A549 (cell line): ENCODE results near the gene RSRC1. TPM values are rescaled to one million over a fixed set of nuclear protein-coding genes. Genes with fewer than 3 reads are reported as not detected.

Experiments used
- ATAC-seq, 2 experiments: fragments of 200-7000 bp in 1 of 2; fragments of >200 bp in 1 of 2; cut with Nextera tagmentation in 1 of 2; cut with Tn5 transposase in 1 of 2; 3 replicates each; pipeline versions ENCODE4 v1.8.0 to v1.9.1; 2018 to 2020; ENCODE audit warnings: mild to moderate bottlenecking in 1 of 2, moderate library complexity in 1 of 2
- CTCF ChIA-PET: fragments of 300-600 bp; sonication (Branson Sonifier 250); formaldehyde crosslinking; extraction: SDS; loops from one replicate; lab custom pipeline; 2021; ENCODE audit warnings: antibody characterized with exemption, inconsistent platforms; lab: Yijun Ruan, JAX
- POLR2A ChIA-PET: fragments of 350-600 bp; formaldehyde crosslinking; extraction: SDS; loops from one replicate; lab custom pipeline; 2021; ENCODE audit warnings: antibody characterized with exemption, inconsistent platforms; lab: Yijun Ruan, JAX
- DNase-seq, 2 experiments: peaks; one replicate each; pipeline versions ENCODE4 v3.0.0 to v3.0.0-alpha.2; 2011 to 2016; ENCODE audit warnings: low read depth in 1 of 2, low spot score in 1 of 2
- FAIRE-seq: peaks from 2 replicates; lab custom pipeline; 2011; peaks lifted over from hg19 to GRCh38; lab: Jason Lieb, UNC
- H3K27ac ChIP-seq, 2 experiments: fragments of >200 bp; sonication (Bioruptor Twin); formaldehyde crosslinking; 3 replicates each; pipeline ENCODE4 v1.5.1; 2016 to 2017
- H3K4me1 ChIP-seq: fragments of >200 bp; sonication (Bioruptor Twin); formaldehyde crosslinking; 3 replicates; pipeline ENCODE4 v1.6.1; 2016
- H3K4me2 ChIP-seq: fragments of >200 bp; sonication (Bioruptor Twin); formaldehyde crosslinking; 3 replicates; pipeline ENCODE4 v1.6.1; 2016
- H3K4me3 ChIP-seq: fragments of >200 bp; sonication (Bioruptor Twin); formaldehyde crosslinking; 3 replicates; pipeline ENCODE4 v1.5.1; 2016
- H3K9me3 ChIP-seq: fragments of >200 bp; sonication (Bioruptor Twin); formaldehyde crosslinking; 3 replicates; pipeline ENCODE4 v1.6.1; 2016
- ATOH8 ChIP-seq: fragments of 250-450 bp; sonication (Bioruptor Pico); IDR thresholded peaks from 2 replicates; pipeline ENCODE4 v1.5.0; 2020; ENCODE audit warnings: low read depth, mild to moderate bottlenecking, moderate library complexity
- CBX2 ChIP-seq: fragments of 200-600 bp; sonication (generic); IDR thresholded peaks from 2 replicates; pipeline ENCODE4 v1.6.1; 2016; ENCODE audit warnings: low read depth, mild to moderate bottlenecking, borderline replicate concordance
- CHD2 ChIP-seq: fragments of 150-350 bp; IDR thresholded peaks from 2 replicates; pipeline ENCODE4 v1.6.1; 2014; ENCODE audit warnings: low read length; ENCODE audit not compliant: partially characterized antibody
- CHD4 ChIP-seq: fragments of 200-600 bp; sonication (generic); IDR thresholded peaks from 2 replicates; pipeline ENCODE4 v1.6.1; 2016; ENCODE audit warnings: antibody characterized with exemption, mild to moderate bottlenecking, borderline replicate concordance
- EHMT2 ChIP-seq: fragments of 200-600 bp; sonication (generic); IDR thresholded peaks from 2 replicates; pipeline ENCODE4 v1.6.1; 2016; ENCODE audit warnings: antibody characterized with exemption, low read depth, mild to moderate bottlenecking, moderate library complexity
- FOSB ChIP-seq: fragments of 250-450 bp; sonication (Bioruptor Pico); IDR thresholded peaks from 2 replicates; pipeline ENCODE4 v1.5.0; 2020; ENCODE audit warnings: mild to moderate bottlenecking, moderate library complexity
- HDAC2 ChIP-seq: fragments of 200-600 bp; sonication (generic); IDR thresholded peaks from 2 replicates; pipeline ENCODE4 v1.6.1; 2016
- HEYL ChIP-seq: fragments of 250-450 bp; sonication (Bioruptor Pico); IDR thresholded peaks from 2 replicates; pipeline ENCODE4 v1.8.0; 2021; ENCODE audit warnings: mild to moderate bottlenecking, moderate library complexity
- HOXB5 ChIP-seq: fragments of 250-450 bp; sonication (Bioruptor Pico); IDR thresholded peaks from 2 replicates; pipeline ENCODE4 v1.5.0; 2020; ENCODE audit warnings: mild to moderate bottlenecking, moderate library complexity
- JUN ChIP-seq, 2 experiments: fragments of >200 bp; sonication (Bioruptor Twin); formaldehyde crosslinking; IDR thresholded peaks; 2 replicates in 1 of 2; 3 replicates in 1 of 2; pipeline ENCODE4 v1.6.1; 2016 to 2017
- MAFK ChIP-seq: fragments of 450-650 bp; IDR thresholded peaks from 2 replicates; pipeline ENCODE4 v1.6.1; 2014; ENCODE audit not compliant: partially characterized antibody
- MAX ChIP-seq: IDR thresholded peaks from 2 replicates; pipeline ENCODE4 v1.6.1; 2012
- MYC ChIP-seq: IDR thresholded peaks from 2 replicates; pipeline ENCODE4 v1.6.1; 2012; ENCODE audit warnings: mild to moderate bottlenecking, inconsistent platforms, low read length, improper control_type of control experiment, borderline replicate concordance
- NFE2L2 ChIP-seq: fragments of 150-350 bp; conservative IDR thresholded peaks from 2 replicates; pipeline ENCODE4 v1.6.1; 2014; ENCODE audit warnings: low read length
- PBX3 ChIP-seq: IDR thresholded peaks from 2 replicates; pipeline ENCODE4 v1.6.1; 2012
- PHF8 ChIP-seq: fragments of 200-600 bp; sonication (generic); IDR thresholded peaks from 2 replicates; pipeline ENCODE4 v1.6.1; 2016; ENCODE audit warnings: low read depth, mild to moderate bottlenecking, antibody characterized with exemption, moderate library complexity, borderline replicate concordance
- RAD21 ChIP-seq, 2 experiments: fragments of >200 bp in 1 of 2; sonication (Bioruptor Twin) in 1 of 2; formaldehyde crosslinking in 1 of 2; IDR thresholded peaks in 1 of 2; conservative IDR thresholded peaks in 1 of 2; 2 replicates in 1 of 2; 3 replicates in 1 of 2; pipeline ENCODE4 v1.6.1; 2012 to 2018; ENCODE audit warnings: inconsistent platforms in 1 of 2
- RCOR1 ChIP-seq: fragments of 150-350 bp; IDR thresholded peaks from 2 replicates; pipeline ENCODE4 v1.6.1; 2014; ENCODE audit warnings: antibody characterized with exemption, low read length, low read depth
- REST ChIP-seq: fragments of 200-600 bp; sonication (generic); IDR thresholded peaks from 2 replicates; pipeline ENCODE4 v1.6.1; 2016; ENCODE audit warnings: antibody characterized with exemption, mild to moderate bottlenecking, moderate library complexity
- RFX5 ChIP-seq: fragments of 450-650 bp; IDR thresholded peaks from 2 replicates; pipeline ENCODE4 v1.7.1; 2014; ENCODE audit warnings: antibody characterized with exemption, mild to moderate bottlenecking, moderate library complexity
- ZC3H11A ChIP-seq: fragments of 450-650 bp; IDR thresholded peaks from 2 replicates; pipeline ENCODE4 v1.6.1; 2014; ENCODE audit warnings: antibody characterized with exemption, mild to moderate bottlenecking
- ZSCAN20 ChIP-seq: fragments of 250-450 bp; sonication (Bioruptor Pico); IDR thresholded peaks from 2 replicates; pipeline ENCODE4 v1.8.0; 2022; ENCODE audit warnings: mild to moderate bottlenecking, moderate library complexity
- WGBS: methylation state at CpG from one replicate; pipeline ENCODE4 v1.1.6; 2017; ENCODE audit errors: missing lambda C conversion rate; 5-methylcytosine and 5-hydroxymethylcytosine counted together
- polyA plus RNA-seq, 4 experiments: library from polyadenylated mRNA; depleted of rRNA in 3 of 4; stranded (reverse); fragments of >200 nt; fragmentation: RNase III in 1 of 4; extraction: RNeasy Plus Mini Kit Qiagen cat#74134 plus additional on column Dnase treatment in 1 of 4; gene quantifications; 2 replicates in 3 of 4; 3 replicates in 1 of 4; pipeline ENCODE4 v1.2.3, GENCODE V29; 2011 to 2017
- TF ChIP-seq, protein P1 (sequence below): fragments of 450-650 bp; IDR thresholded peaks from 2 replicates; pipeline ENCODE4 v1.6.1; 2014; ENCODE audit warnings: antibody characterized with exemption
- TF ChIP-seq, protein P2 (sequence below): fragments of >200 bp; sonication (Bioruptor Twin); formaldehyde crosslinking; IDR thresholded peaks from 3 replicates; pipeline ENCODE4 v1.6.1; 2016
- TF ChIP-seq, protein P3 (sequence below): fragments of >200 bp; sonication (Bioruptor Twin); formaldehyde crosslinking; IDR thresholded peaks from 3 replicates; pipeline ENCODE4 v1.5.1; 2016

Gene RSRC1
- polyA plus RNA-seq, 2 of the 4 experiments (the other 2 are of a cell fraction): 17.5 to 52.2 TPM

GRCh38 chr3:158405507-158405906 is 295.6 kb downstream of the RSRC1 start (continued):
- TF ChIP-seq NFE2L2: no peak
- TF ChIP-seq MAFK: no peak
- no peak for TF ChIP-seq JUN (IDR thresholded peaks at IDR 0.05)
- TF ChIP-seq ZSCAN20: no peak
- TF ChIP-seq FOSB (CRISPR knock-in tag): no peak
- TF ChIP-seq, protein P1, sequence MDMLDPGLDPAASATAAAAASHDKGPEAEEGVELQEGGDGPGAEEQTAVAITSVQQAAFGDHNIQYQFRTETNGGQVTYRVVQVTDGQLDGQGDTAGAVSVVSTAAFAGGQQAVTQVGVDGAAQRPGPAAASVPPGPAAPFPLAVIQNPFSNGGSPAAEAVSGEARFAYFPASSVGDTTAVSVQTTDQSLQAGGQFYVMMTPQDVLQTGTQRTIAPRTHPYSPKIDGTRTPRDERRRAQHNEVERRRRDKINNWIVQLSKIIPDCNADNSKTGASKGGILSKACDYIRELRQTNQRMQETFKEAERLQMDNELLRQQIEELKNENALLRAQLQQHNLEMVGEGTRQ: no peak
- TF ChIP-seq CBX2: no peak
- no peak for TF ChIP-seq HOXB5 (CRISPR knock-in tag)
- no peak for TF ChIP-seq PBX3

DNA sequence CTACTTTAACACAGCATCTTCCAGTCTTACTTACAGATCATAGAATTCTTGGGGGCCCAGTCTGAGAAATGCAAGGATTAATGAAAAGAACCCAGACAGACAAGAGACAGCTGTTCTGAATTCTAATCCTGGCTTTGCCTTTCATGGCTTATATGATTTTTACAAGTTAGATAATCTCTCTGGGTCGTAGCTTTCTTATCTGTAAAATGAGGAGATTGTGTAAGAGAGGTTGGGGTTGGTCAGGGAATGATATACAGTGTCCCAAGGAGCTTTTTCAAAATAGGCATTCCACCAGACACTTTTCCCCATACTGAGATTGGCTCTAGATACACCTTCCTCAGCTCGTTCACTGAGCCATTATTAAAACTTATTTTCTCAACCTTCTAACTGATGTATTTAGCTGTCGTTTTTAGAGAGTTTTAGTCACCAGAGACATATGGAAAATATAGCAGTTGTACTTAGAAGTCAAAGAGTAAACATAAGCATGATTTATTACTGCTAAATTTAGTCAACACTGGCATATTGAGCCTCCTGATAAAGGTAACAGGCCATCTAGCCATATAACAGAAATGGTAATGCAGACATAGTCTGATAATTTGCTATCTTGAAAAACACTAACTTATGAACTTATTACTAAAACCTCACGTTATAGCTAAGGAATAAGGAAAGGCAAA is 298.1 kb downstream of the RSRC1 start:
- no peak overlapping the region for H3K4me2 ChIP-seq
- ChIA-PET POLR2A (no interaction called here), CTCF (interaction anchor here (1.2 kb wide), 1 partner anchor 865 kb away, joined by 3 read pairs; no protein-coding TSS in a partner anchor)
- no peaks in the 10 kb centered on the region for H3K4me1 ChIP-seq
- H3K27ac ChIP-seq: no peak overlapping the region
- ATAC-seq (no peak), DNase-seq (no peak), FAIRE-seq (no peak)
- TF ChIP-seq MAX (no peak), PBX3 (no peak), REST (no peak), MYC (no peak), FOSB (CRISPR knock-in tag) (no peak), JUN (IDR thresholded peaks at IDR 0.05) (no peak), ATOH8 (CRISPR knock-in tag) (no peak), HEYL (CRISPR knock-in tag) (no peak), RAD21 (conservative IDR thresholded peaks at IDR 0.05 in 1 of 2, IDR thresholded peaks at IDR 0.05 in 1 of 2) (no peak), PHF8 (no peak), ZC3H11A (no peak), CHD2 (no peak), HDAC2 (no peak), RFX5 (no peak), CHD4 (no peak), EHMT2 (no peak), RCOR1 (no peak)
- TF ChIP-seq, protein P2, sequence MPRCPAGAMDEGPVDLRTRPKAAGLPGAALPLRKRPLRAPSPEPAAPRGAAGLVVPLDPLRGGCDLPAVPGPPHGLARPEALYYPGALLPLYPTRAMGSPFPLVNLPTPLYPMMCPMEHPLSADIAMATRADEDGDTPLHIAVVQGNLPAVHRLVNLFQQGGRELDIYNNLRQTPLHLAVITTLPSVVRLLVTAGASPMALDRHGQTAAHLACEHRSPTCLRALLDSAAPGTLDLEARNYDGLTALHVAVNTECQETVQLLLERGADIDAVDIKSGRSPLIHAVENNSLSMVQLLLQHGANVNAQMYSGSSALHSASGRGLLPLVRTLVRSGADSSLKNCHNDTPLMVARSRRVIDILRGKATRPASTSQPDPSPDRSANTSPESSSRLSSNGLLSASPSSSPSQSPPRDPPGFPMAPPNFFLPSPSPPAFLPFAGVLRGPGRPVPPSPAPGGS: no peak
- TF ChIP-seq, protein P3, sequence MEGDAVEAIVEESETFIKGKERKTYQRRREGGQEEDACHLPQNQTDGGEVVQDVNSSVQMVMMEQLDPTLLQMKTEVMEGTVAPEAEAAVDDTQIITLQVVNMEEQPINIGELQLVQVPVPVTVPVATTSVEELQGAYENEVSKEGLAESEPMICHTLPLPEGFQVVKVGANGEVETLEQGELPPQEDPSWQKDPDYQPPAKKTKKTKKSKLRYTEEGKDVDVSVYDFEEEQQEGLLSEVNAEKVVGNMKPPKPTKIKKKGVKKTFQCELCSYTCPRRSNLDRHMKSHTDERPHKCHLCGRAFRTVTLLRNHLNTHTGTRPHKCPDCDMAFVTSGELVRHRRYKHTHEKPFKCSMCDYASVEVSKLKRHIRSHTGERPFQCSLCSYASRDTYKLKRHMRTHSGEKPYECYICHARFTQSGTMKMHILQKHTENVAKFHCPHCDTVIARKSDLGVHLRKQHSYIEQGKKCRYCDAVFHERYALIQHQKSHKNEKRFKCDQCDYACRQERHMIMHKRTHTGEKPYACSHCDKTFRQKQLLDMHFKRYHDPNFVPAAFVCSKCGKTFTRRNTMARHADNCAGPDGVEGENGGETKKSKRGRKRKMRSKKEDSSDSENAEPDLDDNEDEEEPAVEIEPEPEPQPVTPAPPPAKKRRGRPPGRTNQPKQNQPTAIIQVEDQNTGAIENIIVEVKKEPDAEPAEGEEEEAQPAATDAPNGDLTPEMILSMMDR: no peak
- 68% methylated on average over 4 of the region's 4 CpGs for WGBS
- no peak overlapping the region for H3K4me3 ChIP-seq
- H3K9me3 ChIP-seq: no peaks in the 10 kb centered on the region
